ENCODE measurements around the gene PTPRN2.

- TF ChIP-seq CTCF (conservative IDR thresholded peaks at IDR 0.05): no peak
- no peak for TF ChIP-seq EZH2 (IDR thresholded peaks at IDR 0.05; ENCODE audit: low read depth)
Measured at GRCh38 chr7:158192956-158193355, 394.7 kb downstream of the PTPRN2 start.

Measured in PC-9 (cell line).